ENCODE measurements around the gene DGKH. TPM values are rescaled to one million over a fixed set of nuclear protein-coding genes. Genes with fewer than 3 reads are reported as not detected.

Gene DGKH
- total and polyA plus RNA-seq, 9 donors, result 2.1 to 14.1 (median 9.3) TPM

- Histone ChIP-seq H3K4me3 (no peak overlapping the region), H3K4me1 (ENCODE audit: insufficient read depth) (no peaks in the 10 kb centered on the region), H3K27me3 (no peaks in the 10 kb centered on the region), H3K9me3 (no peaks in the 10 kb centered on the region), H3K36me3 (no peaks in the 10 kb centered on the region), H3K27ac (no peak overlapping the region)
- no peak for DNase-seq
- TF ChIP-seq, protein P1, sequence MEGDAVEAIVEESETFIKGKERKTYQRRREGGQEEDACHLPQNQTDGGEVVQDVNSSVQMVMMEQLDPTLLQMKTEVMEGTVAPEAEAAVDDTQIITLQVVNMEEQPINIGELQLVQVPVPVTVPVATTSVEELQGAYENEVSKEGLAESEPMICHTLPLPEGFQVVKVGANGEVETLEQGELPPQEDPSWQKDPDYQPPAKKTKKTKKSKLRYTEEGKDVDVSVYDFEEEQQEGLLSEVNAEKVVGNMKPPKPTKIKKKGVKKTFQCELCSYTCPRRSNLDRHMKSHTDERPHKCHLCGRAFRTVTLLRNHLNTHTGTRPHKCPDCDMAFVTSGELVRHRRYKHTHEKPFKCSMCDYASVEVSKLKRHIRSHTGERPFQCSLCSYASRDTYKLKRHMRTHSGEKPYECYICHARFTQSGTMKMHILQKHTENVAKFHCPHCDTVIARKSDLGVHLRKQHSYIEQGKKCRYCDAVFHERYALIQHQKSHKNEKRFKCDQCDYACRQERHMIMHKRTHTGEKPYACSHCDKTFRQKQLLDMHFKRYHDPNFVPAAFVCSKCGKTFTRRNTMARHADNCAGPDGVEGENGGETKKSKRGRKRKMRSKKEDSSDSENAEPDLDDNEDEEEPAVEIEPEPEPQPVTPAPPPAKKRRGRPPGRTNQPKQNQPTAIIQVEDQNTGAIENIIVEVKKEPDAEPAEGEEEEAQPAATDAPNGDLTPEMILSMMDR (IDR thresholded peaks at IDR 0.05), result no peak
- no peak for TF ChIP-seq EP300 (IDR thresholded peaks at IDR 0.05)
- TF ChIP-seq POLR2A (IDR thresholded peaks at IDR 0.05), result no peak
- intact Hi-C loops (cut with DNase I), result no loop called here
- WGBS, 3 donors, result 86 to 100% (median 89%) methylated on average over 1 of the region's 1 CpG
Observed at GRCh38 chr13:42228527-42228926, 180.1 kb downstream of the DGKH start.

DNA sequence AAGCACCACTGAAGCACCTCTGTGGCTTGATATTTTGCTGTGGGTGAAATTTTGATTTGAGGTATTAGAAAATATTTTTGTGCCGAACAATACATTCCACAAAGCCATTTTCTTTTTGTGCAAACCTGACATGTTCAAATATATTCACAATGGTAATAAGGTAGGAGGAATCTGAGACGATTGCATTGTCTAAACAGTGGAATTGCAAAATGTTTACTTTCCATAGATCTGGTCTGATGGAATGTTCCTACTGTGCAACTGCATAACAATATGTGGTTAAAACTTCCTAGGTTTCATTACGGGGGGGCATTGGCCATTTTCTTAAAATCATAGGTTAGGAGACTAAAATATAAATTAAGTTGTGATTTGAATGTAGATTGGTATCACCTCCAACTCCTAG is 180.8 kb downstream of the DGKH start:
- Histone ChIP-seq H3K4me1 (ENCODE audit: insufficient read depth) (no peaks in the 10 kb centered on the region), H3K4me3 (no peak overlapping the region), H3K9me3 (no peaks in the 10 kb centered on the region), H3K36me3 (no peaks in the 10 kb centered on the region), H3K27me3 (no peaks in the 10 kb centered on the region), H3K27ac (no peak overlapping the region)
- no peak for DNase-seq
- WGBS, 3 donors, result 67 to 93% (median 89%) methylated on average over 3 of the region's 3 CpGs
- intact Hi-C loops (cut with DNase I), result no loop called here
- TF ChIP-seq, protein P1 (IDR thresholded peaks at IDR 0.05), result no peak

DNA sequence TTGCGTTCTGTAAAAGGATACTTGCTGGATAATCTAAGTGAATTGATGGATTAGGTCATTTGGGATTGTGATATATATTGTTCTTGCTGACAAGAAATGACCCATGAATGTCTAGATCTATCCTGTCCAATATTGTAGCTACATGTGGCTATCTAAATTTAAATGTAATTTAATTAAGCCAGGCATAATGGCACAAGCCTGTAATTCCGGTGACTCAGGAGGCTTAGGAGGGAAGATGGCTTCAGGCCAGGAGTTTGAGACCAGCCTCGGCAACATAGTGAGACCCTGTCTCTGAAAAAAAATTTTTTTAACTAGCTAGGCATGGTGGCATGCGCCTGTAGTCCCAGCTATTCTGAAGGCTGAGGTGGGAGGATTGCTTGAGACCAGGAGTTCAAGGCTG is 184.2 kb downstream of the DGKH start:
- intact Hi-C loops (cut with DNase I), result no loop called here
- TF ChIP-seq EP300 (IDR thresholded peaks at IDR 0.05) (no peak), POLR2A (IDR thresholded peaks at IDR 0.05) (no peak)
- Histone ChIP-seq H3K4me3 (no peak overlapping the region), H3K9me3 (no peaks in the 10 kb centered on the region), H3K4me1 (ENCODE audit: insufficient read depth) (no peaks in the 10 kb centered on the region), H3K36me3 (no peaks in the 10 kb centered on the region), H3K27me3 (no peaks in the 10 kb centered on the region), H3K27ac (no peak overlapping the region)
- DNase-seq, result no peak
- 95 to 99% (median 97%) methylated on average over 4 of the region's 4 CpGs for WGBS, 3 donors

GRCh38 chr13:42233726-42234125 is 185.3 kb downstream of the DGKH start:
- intact Hi-C loops (cut with DNase I), result no loop called here
- Histone ChIP-seq H3K4me3 (no peak overlapping the region), H3K27me3 (no peaks in the 10 kb centered on the region), H3K27ac (no peak overlapping the region), H3K4me1 (ENCODE audit: insufficient read depth) (no peaks in the 10 kb centered on the region), H3K9me3 (no peaks in the 10 kb centered on the region), H3K36me3 (no peaks in the 10 kb centered on the region)
- 29 to 62% (median 31%) methylated on average over 1 of the region's 1 CpG for WGBS, 3 donors
- DNase-seq, result no peak
- TF ChIP-seq POLR2A (IDR thresholded peaks at IDR 0.05), result no peak
- TF ChIP-seq, protein P1 (IDR thresholded peaks at IDR 0.05), result no peak
- TF ChIP-seq EP300 (IDR thresholded peaks at IDR 0.05), result no peak

GRCh38 chr13:42239161-42239560 is 190.7 kb downstream of the DGKH start:
- DNase-seq, result no peak
- Histone ChIP-seq H3K4me1 (ENCODE audit: insufficient read depth) (no peaks in the 10 kb centered on the region), H3K4me3 (no peak overlapping the region), H3K27me3 (no peaks in the 10 kb centered on the region), H3K9me3 (no peaks in the 10 kb centered on the region), H3K27ac (no peak overlapping the region), H3K36me3 (no peaks in the 10 kb centered on the region)
- intact Hi-C loops (cut with DNase I), result no loop called here
- WGBS, 3 donors, result 81 to 89% (median 85%) methylated on average over 1 of the region's 1 CpG
- TF ChIP-seq, protein P1 (IDR thresholded peaks at IDR 0.05), result no peak
- TF ChIP-seq EP300 (IDR thresholded peaks at IDR 0.05) (no peak), POLR2A (IDR thresholded peaks at IDR 0.05) (no peak)

Measured in ovary (tissue), 9 donors.